Caco-2 (cell line): Measurements from ENCODE around the gene LRBA. TPM values are rescaled to one million over a fixed set of nuclear protein-coding genes. Genes with fewer than 3 reads are reported as not detected.

Experiments used
- BruUV-seq: library from RNA; stranded (reverse); fragments of 400-500 nt; replicated peaks from 2 replicates; lab custom pipeline; 2021; lab: Mats Ljungman, UMichigan
- CTCF ChIA-PET: fragments of 300-600 bp; sonication (Branson Sonifier 250); formaldehyde crosslinking; loops from one replicate; lab custom pipeline; 2022; ENCODE audit warnings: antibody characterized with exemption; lab: Charles Lee
- POLR2A ChIA-PET: fragments of 300-600 bp; sonication (Branson Sonifier 250); formaldehyde crosslinking; loops from one replicate; lab custom pipeline; 2022; ENCODE audit warnings: antibody characterized with exemption; lab: Charles Lee
- DNase-seq, 2 experiments: peaks; one replicate each; pipeline versions ENCODE4 v3.0.0 to v3.0.0-alpha.2; 2020 to 2022
- H3K27me3 ChIP-seq: replicated peaks from 2 replicates; pipeline ENCODE4 v1.6.0; 2011; ENCODE audit warnings: low read length; ENCODE audit not compliant: control insufficient read depth, insufficient read depth
- H3K36me3 ChIP-seq: 2 replicates; pipeline ENCODE4 v1.5.1; 2011; ENCODE audit warnings: low read length; ENCODE audit not compliant: control insufficient read depth, insufficient read depth
- H3K4me1 ChIP-seq: fragments of 250-450 bp; sonication (Bioruptor Pico); 2 replicates; pipeline ENCODE4 v1.5.1; 2020; ENCODE audit warnings: mild to moderate bottlenecking
- H3K4me3 ChIP-seq: 2 replicates; pipeline ENCODE4 v1.5.1; 2011; ENCODE audit warnings: low read depth, mild to moderate bottlenecking, control low read depth, low read length
- H3K9me3 ChIP-seq: fragments of 250-450 bp; sonication (Bioruptor Pico); 2 replicates; pipeline ENCODE4 v1.5.1; 2020; ENCODE audit warnings: mild to moderate bottlenecking, moderate library complexity
- H3K27ac Mint-ChIP-seq: one replicate; pipeline ENCODE4 v1.8.0; 2022; ENCODE audit warnings: mixed read lengths; ENCODE audit not compliant: unreplicated experiment
- H3K27me3 Mint-ChIP-seq: one replicate; pipeline ENCODE4 v1.8.0; 2022; ENCODE audit warnings: mixed read lengths; ENCODE audit not compliant: insufficient read depth, unreplicated experiment
- H3K36me3 Mint-ChIP-seq: one replicate; pipeline ENCODE4 v1.8.0; 2022; ENCODE audit warnings: mild to moderate bottlenecking, mixed read lengths; ENCODE audit not compliant: insufficient read depth, unreplicated experiment
- H3K4me1 Mint-ChIP-seq: one replicate; pipeline ENCODE4 v1.8.0; 2022; ENCODE audit warnings: low read depth, mixed read lengths; ENCODE audit not compliant: unreplicated experiment
- H3K4me3 Mint-ChIP-seq: one replicate; pipeline ENCODE4 v1.8.0; 2022; ENCODE audit warnings: mild to moderate bottlenecking, moderate library complexity, mixed read lengths; ENCODE audit not compliant: unreplicated experiment
- H3K9me3 Mint-ChIP-seq: one replicate; pipeline ENCODE4 v1.8.0; 2022; ENCODE audit warnings: mixed read lengths; ENCODE audit not compliant: unreplicated experiment
- CTCF ChIP-seq, 2 experiments: fragments of 200-600 bp in 1 of 2; IDR thresholded peaks; 1 replicate in 1 of 2; 2 replicates in 1 of 2; pipeline versions ENCODE4 v1.5.1 to v1.8.0; 2011 to 2022; ENCODE audit warnings: antibody characterized with exemption in 1 of 2, control low read depth in 1 of 2, inconsistent platforms in 1 of 2, low read depth in 1 of 2, low read length in 1 of 2, mild to moderate bottlenecking in 1 of 2, moderate library complexity in 1 of 2; ENCODE audit not compliant: insufficient read depth in 1 of 2, severe bottlenecking in 1 of 2, unreplicated experiment in 1 of 2
- intact Hi-C: fragments of 100-400 bp; cut with micrococcal nuclease; formaldehyde crosslinking; loops from one replicate; pipeline ENCODE4 v1.10.0; 2022; ENCODE audit not compliant: unreplicated experiment
- total RNA-seq: library from RNA; stranded (reverse); gene quantifications from 2 replicates; pipeline ENCODE4 v1.2.3, GENCODE V29; 2022

Gene LRBA
- total RNA-seq, 1 experiment from 2014 or later: 53.2 TPM

DNA sequence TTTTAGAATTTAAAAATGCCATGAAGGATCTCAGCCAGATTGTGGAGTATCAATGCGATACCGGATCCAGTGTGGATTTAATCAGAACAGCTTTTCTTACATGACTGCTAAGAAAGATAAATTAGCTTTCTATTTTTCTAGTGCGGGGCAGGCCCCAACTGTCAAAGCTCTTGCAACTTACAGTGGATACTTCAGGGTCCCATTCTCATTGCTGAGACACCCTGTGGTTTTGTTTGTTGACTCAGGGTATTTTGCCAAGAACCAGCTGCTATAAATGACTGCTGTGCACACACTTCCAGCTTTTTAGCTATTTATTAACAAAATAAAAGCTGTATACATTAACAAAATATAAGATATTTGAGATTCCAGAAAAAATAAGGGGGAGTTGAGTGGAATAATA lies 770.5 kb downstream of the LRBA start:
- Histone ChIP-seq H3K27me3 (no peaks in the 10 kb centered on the region), H3K4me3 (no peak overlapping the region), H3K36me3 (no peaks in the 10 kb centered on the region), H3K4me1 (no peaks in the 10 kb centered on the region), H3K9me3 (no peaks in the 10 kb centered on the region)
- Mint-ChIP-seq H3K9me3 (no peaks in the 10 kb centered on the region), H3K27me3 (no peaks in the 10 kb centered on the region), H3K4me1 (peaks cover 7% of the 10 kb centered on the region), H3K36me3 (no peaks in the 10 kb centered on the region), H3K27ac (no peak overlapping the region), H3K4me3 (no peak overlapping the region)
- DNase-seq: no peak
- BruUV-seq: no TSS peak
- TF ChIP-seq CTCF (IDR thresholded peaks at IDR 0.05; ENCODE audit: insufficient read depth in 1 of 2, low read depth in 1 of 2, low read length in 1 of 2, severe bottlenecking in 1 of 2, unreplicated experiment in 1 of 2): no peak
- ChIA-PET CTCF (interaction anchor here (1.0 kb wide), 1 partner anchor 27 kb away, joined by 3 read pairs; no protein-coding TSS in a partner anchor), POLR2A (no interaction called here)
- intact Hi-C loops: loop anchor here (5.0 kb wide), 1 partner anchor 332 kb away; no protein-coding TSS in a partner anchor

DNA sequence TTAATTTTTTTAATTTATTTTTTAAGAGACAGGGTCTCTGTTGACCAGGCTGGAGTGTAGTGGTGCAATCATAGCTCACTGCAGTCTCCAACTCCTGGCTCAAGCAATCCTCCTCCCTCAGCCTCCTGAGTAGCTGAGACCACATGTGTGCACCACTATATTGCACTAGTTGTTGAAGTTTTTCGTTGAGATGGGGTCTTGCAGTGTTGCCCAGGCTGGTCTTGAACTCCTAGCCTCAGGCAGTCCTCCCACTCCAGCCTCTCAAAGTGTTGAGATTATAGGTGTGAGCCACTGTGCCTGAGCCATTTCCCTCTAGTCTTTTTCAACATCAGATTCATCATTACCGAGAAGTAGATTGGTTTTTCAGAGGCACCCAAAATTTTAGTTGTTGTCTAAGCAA lies 771.2 kb downstream of the LRBA start:
- DNase-seq: no peak
- Mint-ChIP-seq H3K4me3 (no peak overlapping the region), H3K27me3 (no peaks in the 10 kb centered on the region), H3K9me3 (no peaks in the 10 kb centered on the region), H3K36me3 (no peaks in the 10 kb centered on the region), H3K4me1 (peaks cover 6% of the 10 kb centered on the region), H3K27ac (no peak overlapping the region)
- intact Hi-C loops: loop anchor here (1.0 to 5.0 kb wide), 4 partner anchors 234 to 332 kb away; no protein-coding TSS in a partner anchor
- Histone ChIP-seq H3K27me3 (no peaks in the 10 kb centered on the region), H3K4me1 (no peaks in the 10 kb centered on the region), H3K9me3 (no peaks in the 10 kb centered on the region), H3K36me3 (no peaks in the 10 kb centered on the region), H3K4me3 (no peak overlapping the region)
- POLR2A ChIA-PET: interaction anchor here (0.7 kb wide), 1 partner anchor 38 kb away, joined by 4 read pairs; no protein-coding TSS in a partner anchor
- no peak for TF ChIP-seq CTCF (IDR thresholded peaks at IDR 0.05; ENCODE audit: insufficient read depth in 1 of 2, low read depth in 1 of 2, low read length in 1 of 2, severe bottlenecking in 1 of 2, unreplicated experiment in 1 of 2)
- BruUV-seq: no TSS peak
- CTCF ChIA-PET: no interaction called here

DNA sequence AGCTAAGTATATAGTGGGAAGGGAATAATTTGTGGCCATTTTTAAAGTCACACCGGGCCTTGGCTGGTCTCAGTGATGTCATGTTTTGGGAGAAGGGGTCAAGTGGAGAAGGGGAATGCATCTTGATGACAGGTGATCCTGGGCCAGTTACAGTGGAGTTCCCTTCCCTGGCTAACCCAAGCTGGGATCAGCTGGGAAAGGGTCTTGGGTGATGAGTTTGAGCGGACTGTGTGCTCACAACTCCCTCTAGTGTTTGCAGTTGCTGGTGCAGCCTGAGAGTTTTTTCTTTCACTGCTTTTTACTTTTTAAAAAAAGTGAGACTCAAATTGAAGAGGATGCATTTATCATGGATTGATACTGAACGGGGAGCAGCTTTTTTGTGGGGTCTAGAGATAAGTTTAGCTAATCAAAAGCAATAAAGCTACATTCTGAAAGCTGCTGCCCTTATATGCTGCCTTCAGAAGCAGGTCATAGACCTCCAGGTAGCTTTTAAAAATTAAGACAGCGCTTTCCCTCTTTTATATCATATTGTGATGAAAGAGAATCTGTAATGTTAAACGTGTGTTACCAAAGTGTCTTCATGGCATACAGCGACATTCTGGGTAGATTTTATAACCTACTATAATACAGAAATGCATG lies 772.1 kb downstream of the LRBA start:
- H3K9me3 ChIP-seq: no peaks in the 10 kb centered on the region
- Mint-ChIP-seq H3K27me3 (no peaks in the 10 kb centered on the region), H3K4me3 (no peak overlapping the region), H3K36me3 (no peaks in the 10 kb centered on the region), H3K4me1 (no peaks in the 10 kb centered on the region), H3K9me3 (no peaks in the 10 kb centered on the region), H3K27ac (no peak overlapping the region)
- H3K4me1 ChIP-seq: no peaks in the 10 kb centered on the region
- intact Hi-C loops: loop anchor here (1.0 to 5.0 kb wide), 4 partner anchors 233 to 331 kb away; no protein-coding TSS in a partner anchor
- POLR2A ChIA-PET: no interaction called here
- no TSS peak for BruUV-seq
- H3K36me3 ChIP-seq: no peaks in the 10 kb centered on the region
- H3K27me3 ChIP-seq: no peaks in the 10 kb centered on the region
- peak; percentile 80 to 88 for TF ChIP-seq CTCF (IDR thresholded peaks at IDR 0.05; ENCODE audit: insufficient read depth in 1 of 2, low read depth in 1 of 2, low read length in 1 of 2, severe bottlenecking in 1 of 2, unreplicated experiment in 1 of 2)
- H3K4me3 ChIP-seq: no peak overlapping the region
- CTCF ChIA-PET: interaction anchor here (0.6 to 1.5 kb wide), 5 partner anchors 12 to 284 kb away, joined by 3 to 9 read pairs (median 3); no protein-coding TSS in a partner anchor
- DNase-seq: peak in 1 of 2 experiments; percentile 51
